ENCODE results near the gene C20orf144. TPM values are rescaled to one million over a fixed set of nuclear protein-coding genes. Genes with fewer than 3 reads are reported as not detected.
A peak's percentile ranks its signal among the peaks of the same experiment; 100 is the strongest.

Gene C20orf144
- total RNA-seq, result not detected

GRCh38 chr20:33662172-33662571, at the start of gene C20orf144:
C20orf144 (plus strand) TSS chr20:33662327; CDS start chr20:33662346, 19 bp downstream.
- Histone ChIP-seq H3K27ac (peak within 1 kb of the TSS; percentile 87 to 95 (median 90)), H3K4me1 (peaks cover 20 to 40% (median 26%) of the 10 kb centered on the region in 3 donors), H3K27me3 (no peaks in the 10 kb centered on the region), H3K36me3 (peaks cover 10 to 33% (median 10%) of the 10 kb centered on the region in 3 donors), H3K9me3 (no peaks in the 10 kb centered on the region), H3K4me3 (peak within 1 kb of the TSS; percentile 51 to 83 (median 66))
- WGBS, 2 donors, result 95 to 96% methylated on average over 4 to 9 of the region's 10 CpGs
- TF ChIP-seq POLR2A (IDR thresholded peaks at IDR 0.05) (no peak), CTCF (IDR thresholded peaks at IDR 0.05) (no peak)
- no peak for DNase-seq
- intact Hi-C loops (cut with DNase I), result no loop called here

GRCh38 chr20:33621717-33622400, 40.3 kb upstream of the C20orf144 start:
- H3K4me1 ChIP-seq, result no peaks in the 10 kb centered on the region
- no peak overlapping the region for H3K4me3 ChIP-seq
- no peak overlapping the region for H3K27ac ChIP-seq
- no peaks in the 10 kb centered on the region for H3K9me3 ChIP-seq
- no peak for TF ChIP-seq CTCF (IDR thresholded peaks at IDR 0.05)
- no peak for TF ChIP-seq POLR2A (IDR thresholded peaks at IDR 0.05)
- intact Hi-C loops (cut with DNase I), result no loop called here
- H3K27me3 ChIP-seq, result no peaks in the 10 kb centered on the region
- no peak for DNase-seq
- WGBS, 2 donors, result 89 to 90% methylated on average over 4 of the region's 4 CpGs
- peaks cover 0 to 97% (median 11%) of the 10 kb centered on the region in 3 donors for H3K36me3 ChIP-seq

- intact Hi-C loops (cut with DNase I), result no loop called here
- no peaks in the 10 kb centered on the region for H3K27me3 ChIP-seq
- no peak overlapping the region for H3K4me3 ChIP-seq
- peaks cover 0 to 97% (median 11%) of the 10 kb centered on the region in 3 donors for H3K36me3 ChIP-seq
- H3K9me3 ChIP-seq, result no peaks in the 10 kb centered on the region
- H3K4me1 ChIP-seq, result no peaks in the 10 kb centered on the region
- 87 to 93% methylated on average over 7 to 9 of the region's 10 CpGs for WGBS, 2 donors
- no peak for DNase-seq
- TF ChIP-seq POLR2A (IDR thresholded peaks at IDR 0.05) (no peak), CTCF (IDR thresholded peaks at IDR 0.05) (no peak)
- no peak overlapping the region for H3K27ac ChIP-seq
These were observed 39.3 kb upstream of the C20orf144 start for GRCh38 chr20:33622705-33623365.

- peaks cover 0 to 97% (median 19%) of the 10 kb centered on the region in 3 donors for H3K36me3 ChIP-seq
- WGBS, 2 donors, result 73 to 83% methylated on average over 3 of the region's 3 CpGs
- intact Hi-C loops (cut with DNase I), result no loop called here
These were observed 37.7 kb upstream of the C20orf144 start for GRCh38 chr20:33624399-33624798.

More at GRCh38 chr20:33624399-33624798, 37.7 kb upstream of the C20orf144 start:
- no peak for TF ChIP-seq POLR2A (IDR thresholded peaks at IDR 0.05)
- TF ChIP-seq CTCF (IDR thresholded peaks at IDR 0.05), result no peak
- no peak for DNase-seq
- H3K9me3 ChIP-seq, result no peaks in the 10 kb centered on the region
- no peaks in the 10 kb centered on the region for H3K4me1 ChIP-seq
- no peak overlapping the region for H3K4me3 ChIP-seq
- no peaks in the 10 kb centered on the region for H3K27me3 ChIP-seq
- H3K27ac ChIP-seq, result no peak overlapping the region

Data from esophagus squamous epithelium (tissue), 5 donors.